Sigmoid colon (tissue), 7 donors: ENCODE results near the gene EPG5. TPM values are rescaled to one million over a fixed set of nuclear protein-coding genes. Genes with fewer than 3 reads are reported as not detected.

Experiments
- DNase-seq: peaks from one replicate; pipeline ENCODE4 v3.0.0-alpha.2; 2019
- H3K27ac ChIP-seq, 4 donors: fragments of 200-600 bp; sonication (generic); one replicate each; pipeline ENCODE4 v1.5.1; 2016 to 2019; ENCODE audit warnings: mild to moderate bottlenecking in 1 of 4
- H3K27me3 ChIP-seq, 3 donors: fragments of 200-600 bp; sonication (generic); one replicate each; pipeline ENCODE4 v1.5.1; 2019; ENCODE audit warnings: mild to moderate bottlenecking in 1 of 3
- H3K36me3 ChIP-seq, 4 donors: fragments of 200-600 bp; sonication (generic); one replicate each; pipeline ENCODE4 v1.5.1; 2016 to 2019
- H3K4me1 ChIP-seq, 4 donors: fragments of 200-600 bp; sonication (generic); one replicate each; pipeline ENCODE4 v1.5.1; 2017 to 2019
- H3K4me3 ChIP-seq, 4 donors: fragments of 200-600 bp; sonication (generic); one replicate each; pipeline ENCODE4 v1.5.1; 2017 to 2019; ENCODE audit warnings: mild to moderate bottlenecking in 2 of 4, moderate library complexity in 1 of 4
- H3K9me3 ChIP-seq, 4 donors: fragments of 200-600 bp in 3 of 4; sonication (generic) in 3 of 4; one replicate each; pipeline versions ENCODE4 v1.5.1 to v1.6.1; 2013 to 2019
- EP300 ChIP-seq, 4 donors: sonication (generic); formaldehyde crosslinking; IDR thresholded peaks; one replicate each; pipeline ENCODE4 v1.6.1; 2017; ENCODE audit warnings: antibody characterized with exemption in 4 of 4
- POLR2A ChIP-seq, 2 donors: fragments of 450-650 bp; IDR thresholded peaks; one replicate each; pipeline ENCODE4 v1.6.1; 2016; ENCODE audit warnings: antibody characterized with exemption in 2 of 2, mild to moderate bottlenecking in 2 of 2, moderate library complexity in 2 of 2
- POLR2AphosphoS5 ChIP-seq, 4 donors: sonication (generic); formaldehyde crosslinking; IDR thresholded peaks; one replicate each; pipeline ENCODE4 v1.6.1; 2017; ENCODE audit warnings: antibody characterized with exemption in 4 of 4
- WGBS, 2 donors: extraction: QIAGEN DNeasy Blood & Tissue Kit; methylation state at CpG; one replicate each; pipeline ENCODE4 v1.1.7; 2013; 5-methylcytosine and 5-hydroxymethylcytosine counted together
- intact Hi-C: fragments of 100-400 bp; cut with DNase I; formaldehyde crosslinking; loops from one replicate; pipeline ENCODE4 v1.15.1; 2023
- polyA plus RNA-seq, 3 donors: library from polyadenylated mRNA; stranded (reverse); fragments of 200-250 nt; gene quantifications; one replicate each; pipeline ENCODE4 v1.2.3, GENCODE V29; 2013
- total RNA-seq, 4 donors: library from RNA; depleted of rRNA; stranded (reverse); fragments of >200 nt; gene quantifications; one replicate each; pipeline ENCODE4 v1.1.0, GENCODE V29; 2016
- TF ChIP-seq, protein P1 (sequence below), 4 experiments: fragments of 450-650 bp in 3 of 4; fragments of 200-600 bp in 1 of 4; IDR thresholded peaks; one replicate each; pipeline ENCODE4 v1.5.1; 2016 to 2019; ENCODE audit warnings: antibody characterized with exemption in 4 of 4, mild to moderate bottlenecking in 3 of 4, moderate library complexity in 2 of 4
- donor health status: healthy with polysubstance abuse.
- donor health status: Bipolar disorder and iron deficiency.
- donor health status: healthy.

Gene EPG5
- total and polyA plus RNA-seq, 7 donors, result 3.7 to 29.1 (median 17.1) TPM

DNA sequence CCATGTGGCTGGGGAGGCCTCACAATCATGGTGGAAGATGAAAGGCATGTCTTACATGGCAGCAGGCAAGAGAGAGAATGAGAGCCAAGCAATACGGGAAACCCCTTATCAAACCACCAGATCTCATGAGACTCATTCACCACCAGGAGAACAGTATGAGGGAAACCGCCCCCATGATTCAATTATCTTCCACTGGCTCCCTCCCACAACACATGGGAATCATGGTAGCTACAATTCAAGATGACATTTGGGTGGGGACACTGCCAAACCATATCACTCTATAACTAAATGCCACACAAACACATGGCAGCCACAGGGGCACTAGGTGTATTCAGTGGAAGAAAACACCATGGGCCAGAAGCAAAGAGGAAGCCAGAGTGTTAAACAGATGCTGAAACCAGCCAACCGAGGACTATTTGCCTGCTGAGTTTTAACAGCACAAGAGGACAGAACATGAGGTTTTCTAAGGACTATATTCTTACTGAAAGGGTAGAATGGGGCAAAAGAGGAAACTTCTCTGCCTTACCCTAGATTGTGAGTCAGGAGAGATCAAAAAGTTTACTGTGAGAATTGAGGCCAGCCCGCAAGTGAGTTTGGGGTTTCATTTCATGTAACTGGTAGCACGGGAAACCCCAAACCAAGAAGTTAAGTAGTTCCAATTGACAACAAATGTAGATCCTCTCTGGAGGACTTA lies 92.5 kb downstream of the EPG5 start:
- intact Hi-C loops, result no loop called here
- DNase-seq, result no peak
- peaks cover 0 to 87% (median 21%) of the 10 kb centered on the region in 4 donors for H3K36me3 ChIP-seq
- H3K4me1 ChIP-seq, result peaks cover 0 to 3% (median 0%) of the 10 kb centered on the region in 4 donors
- no peak overlapping the region for H3K4me3 ChIP-seq
- WGBS, 2 donors, result 60 to 88% methylated on average over 5 of the region's 5 CpGs
- H3K9me3 ChIP-seq, result no peaks in the 10 kb centered on the region
- H3K27ac ChIP-seq, result no peak overlapping the region
- H3K27me3 ChIP-seq, result no peaks in the 10 kb centered on the region
- TF ChIP-seq, protein P1, sequence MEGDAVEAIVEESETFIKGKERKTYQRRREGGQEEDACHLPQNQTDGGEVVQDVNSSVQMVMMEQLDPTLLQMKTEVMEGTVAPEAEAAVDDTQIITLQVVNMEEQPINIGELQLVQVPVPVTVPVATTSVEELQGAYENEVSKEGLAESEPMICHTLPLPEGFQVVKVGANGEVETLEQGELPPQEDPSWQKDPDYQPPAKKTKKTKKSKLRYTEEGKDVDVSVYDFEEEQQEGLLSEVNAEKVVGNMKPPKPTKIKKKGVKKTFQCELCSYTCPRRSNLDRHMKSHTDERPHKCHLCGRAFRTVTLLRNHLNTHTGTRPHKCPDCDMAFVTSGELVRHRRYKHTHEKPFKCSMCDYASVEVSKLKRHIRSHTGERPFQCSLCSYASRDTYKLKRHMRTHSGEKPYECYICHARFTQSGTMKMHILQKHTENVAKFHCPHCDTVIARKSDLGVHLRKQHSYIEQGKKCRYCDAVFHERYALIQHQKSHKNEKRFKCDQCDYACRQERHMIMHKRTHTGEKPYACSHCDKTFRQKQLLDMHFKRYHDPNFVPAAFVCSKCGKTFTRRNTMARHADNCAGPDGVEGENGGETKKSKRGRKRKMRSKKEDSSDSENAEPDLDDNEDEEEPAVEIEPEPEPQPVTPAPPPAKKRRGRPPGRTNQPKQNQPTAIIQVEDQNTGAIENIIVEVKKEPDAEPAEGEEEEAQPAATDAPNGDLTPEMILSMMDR (IDR thresholded peaks at IDR 0.05), result no peak

DNA sequence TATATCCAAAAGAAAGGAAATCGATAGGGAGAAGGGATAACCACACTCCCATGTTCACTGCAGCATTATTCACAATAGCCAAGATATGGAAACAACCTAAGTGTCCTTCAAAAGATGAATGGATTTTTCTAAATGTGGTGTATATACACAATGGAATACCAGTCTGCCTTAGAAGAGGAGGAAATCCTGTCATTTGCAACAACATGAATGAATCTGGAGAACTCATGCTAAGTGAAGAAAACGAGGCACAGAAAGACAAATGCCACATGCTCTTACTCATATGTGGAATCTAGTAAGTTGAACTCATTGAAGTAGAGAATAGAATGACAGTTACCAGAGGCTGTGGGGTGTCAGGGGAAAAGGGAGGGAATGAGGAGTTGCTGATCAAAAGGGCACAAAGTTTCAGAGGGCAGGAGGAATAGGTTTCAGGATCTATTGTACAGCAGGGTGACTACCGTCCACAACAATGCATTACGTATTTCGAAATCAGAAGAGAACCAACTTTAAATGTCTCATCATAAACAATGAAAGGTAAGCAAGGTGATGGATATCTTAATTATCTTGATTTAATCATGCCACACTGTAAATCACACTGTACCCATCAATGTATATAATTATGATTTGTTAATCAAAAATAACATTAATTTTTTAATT lies 95.6 kb downstream of the EPG5 start:
- no peak overlapping the region for H3K27ac ChIP-seq
- peaks cover 0 to 83% (median 24%) of the 10 kb centered on the region in 4 donors for H3K36me3 ChIP-seq
- intact Hi-C loops, result no loop called here
- no peak for DNase-seq
- peaks cover 0 to 3% (median 0%) of the 10 kb centered on the region in 4 donors for H3K4me1 ChIP-seq
- H3K27me3 ChIP-seq, result no peaks in the 10 kb centered on the region
- no peak overlapping the region for H3K4me3 ChIP-seq
- TF ChIP-seq EP300 (IDR thresholded peaks at IDR 0.05), result no peak
- no peak for TF ChIP-seq POLR2AphosphoS5 (IDR thresholded peaks at IDR 0.05)
- TF ChIP-seq POLR2A (IDR thresholded peaks at IDR 0.05), result no peak
- TF ChIP-seq, protein P1 (IDR thresholded peaks at IDR 0.05), result no peak
- 87% methylated on average over 5 of the region's 5 CpGs for WGBS, 2 donors
- no peaks in the 10 kb centered on the region for H3K9me3 ChIP-seq

DNA sequence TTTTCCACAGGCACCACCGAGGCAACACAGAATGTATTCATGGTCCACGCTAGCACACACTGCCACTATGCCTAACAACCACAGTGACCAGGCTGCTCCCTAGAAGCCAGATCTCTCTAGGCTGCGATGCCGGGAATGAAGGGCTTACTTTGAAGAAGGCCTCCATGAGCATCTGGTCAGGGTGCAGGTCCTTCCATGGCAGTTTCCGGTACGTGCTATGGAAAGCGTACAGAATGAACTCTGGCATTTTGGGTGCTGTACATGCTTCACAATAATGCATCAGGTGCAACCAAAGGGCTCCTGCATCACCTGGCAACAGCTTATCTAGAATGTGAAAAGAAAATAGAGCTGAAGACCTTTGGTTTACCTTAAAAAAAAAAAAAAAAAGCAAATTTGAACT lies 96.7 kb downstream of the EPG5 start:
- 95 to 96% methylated on average over 7 of the region's 7 CpGs for WGBS, 2 donors
- intact Hi-C loops, result no loop called here
- no peak for DNase-seq
- peaks cover 1 to 83% (median 26%) of the 10 kb centered on the region in 4 donors for H3K36me3 ChIP-seq
- no peak overlapping the region for H3K4me3 ChIP-seq
- TF ChIP-seq EP300 (IDR thresholded peaks at IDR 0.05), result no peak
- no peak for TF ChIP-seq POLR2AphosphoS5 (IDR thresholded peaks at IDR 0.05)
- TF ChIP-seq, protein P1 (IDR thresholded peaks at IDR 0.05), result no peak
- TF ChIP-seq POLR2A (IDR thresholded peaks at IDR 0.05), result no peak
- peaks cover 0 to 3% (median 0%) of the 10 kb centered on the region in 4 donors for H3K4me1 ChIP-seq
- H3K27me3 ChIP-seq, result no peaks in the 10 kb centered on the region
- no peaks in the 10 kb centered on the region for H3K9me3 ChIP-seq
- H3K27ac ChIP-seq, result no peak overlapping the region

DNA sequence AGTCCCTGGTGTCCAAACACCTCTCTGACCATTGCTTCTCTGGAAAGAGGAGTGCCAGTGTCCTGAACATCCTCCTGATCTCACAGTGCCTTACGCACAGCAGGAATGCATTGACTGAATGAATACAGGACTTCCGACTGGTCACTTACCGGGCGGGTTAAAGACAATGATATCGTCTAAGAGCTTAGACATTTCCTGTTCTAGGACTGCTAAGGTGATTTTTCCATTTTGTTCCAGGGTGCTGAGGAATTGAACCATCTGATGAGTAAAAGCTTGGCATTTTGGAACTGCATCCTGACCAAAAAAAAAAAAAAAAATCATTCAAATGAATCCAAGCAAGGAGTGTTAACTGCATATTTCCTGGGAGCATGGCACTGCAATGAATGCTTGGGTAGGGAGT lies 101.7 kb downstream of the EPG5 start:
- peaks cover 11 to 83% (median 31%) of the 10 kb centered on the region in 4 donors for H3K36me3 ChIP-seq
- TF ChIP-seq POLR2AphosphoS5 (IDR thresholded peaks at IDR 0.05), result no peak
- TF ChIP-seq EP300 (IDR thresholded peaks at IDR 0.05), result no peak
- TF ChIP-seq, protein P1 (IDR thresholded peaks at IDR 0.05), result no peak
- no peak for TF ChIP-seq POLR2A (IDR thresholded peaks at IDR 0.05)
- intact Hi-C loops, result no loop called here

More for the DNA sequence above, 101.7 kb downstream of the EPG5 start:
- Histone ChIP-seq H3K9me3 (no peaks in the 10 kb centered on the region), H3K4me1 (no peaks in the 10 kb centered on the region), H3K4me3 (no peak overlapping the region), H3K27me3 (no peaks in the 10 kb centered on the region), H3K27ac (no peak overlapping the region)
- no peak for DNase-seq
- 97 to 98% methylated on average over 5 of the region's 5 CpGs for WGBS, 2 donors
